GM18511 (cell line): ENCODE results near the gene IL17B.

Experiments used
- ATAC-seq: cut with Tn5 transposase; IDR thresholded peaks from one replicate; pipeline ENCODE4 v1.9.1; 2021; ENCODE audit warnings: mild to moderate bottlenecking, moderate library complexity; ENCODE audit not compliant: unreplicated experiment

The IL17B gene, protein sequence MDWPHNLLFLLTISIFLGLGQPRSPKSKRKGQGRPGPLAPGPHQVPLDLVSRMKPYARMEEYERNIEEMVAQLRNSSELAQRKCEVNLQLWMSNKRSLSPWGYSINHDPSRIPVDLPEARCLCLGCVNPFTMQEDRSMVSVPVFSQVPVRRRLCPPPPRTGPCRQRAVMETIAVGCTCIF

GRCh38 chr5:149379177-149379761, at the start of gene IL17B:
TSS of gene IL17B (minus strand) at chr5:149379292. CDS start at chr5:149379225, 67 bp downstream.
- no peak for ATAC-seq

DNA sequence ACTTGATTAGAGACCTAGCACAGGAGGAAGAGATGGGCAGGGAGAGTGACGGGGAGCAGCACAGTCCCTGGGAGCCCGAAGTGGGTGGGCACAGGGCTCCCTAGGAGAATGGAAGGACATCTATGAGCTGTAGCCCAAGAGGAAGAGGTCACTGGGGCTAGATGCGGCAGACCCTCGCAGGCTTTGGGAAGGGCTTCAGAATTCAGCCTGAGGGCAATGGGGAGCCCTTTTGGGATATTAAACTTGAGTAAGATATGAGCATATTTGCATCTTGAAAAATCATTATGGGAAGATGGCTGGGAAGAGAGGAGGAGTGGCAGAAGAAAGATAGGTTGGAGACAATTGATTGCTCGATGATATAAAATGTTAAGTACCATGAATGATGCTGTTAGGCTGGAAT, 48.9 kb upstream of the IL17B start:
- ATAC-seq = no peak

- ATAC-seq = no peak
These were observed 48.3 kb upstream of the IL17B start for GRCh38 chr5:149427374-149427773.

DNA sequence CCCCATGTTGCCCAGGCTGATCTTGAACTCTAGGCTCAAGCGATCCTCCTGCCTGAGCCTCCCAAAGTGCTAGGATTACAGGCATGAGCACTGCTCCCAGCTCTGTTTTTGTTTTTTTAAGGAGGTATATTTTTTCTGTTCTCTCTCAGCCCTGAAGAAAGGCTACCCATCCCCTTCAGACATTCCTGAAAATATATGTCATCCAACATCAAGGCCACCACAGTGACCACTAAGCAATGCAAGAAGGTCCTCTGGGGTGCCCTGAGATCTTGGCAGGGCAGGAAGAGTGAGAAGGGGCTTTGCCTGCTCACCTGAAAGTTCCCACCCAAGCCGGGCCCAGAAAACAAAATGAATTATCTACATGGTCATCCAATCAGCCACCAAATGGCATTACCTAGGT, 47.8 kb upstream of the IL17B start:
- ATAC-seq = no peak

GRCh38 chr5:149425729-149426128, 46.6 kb upstream of the IL17B start:
- ATAC-seq = no peak

- no peak for ATAC-seq
These were observed 45.6 kb upstream of the IL17B start for GRCh38 chr5:149424371-149425315.

- ATAC-seq = no peak
These were observed 44.7 kb upstream of the IL17B start for GRCh38 chr5:149423794-149424268.

GRCh38 chr5:149423049-149423793, 44.1 kb upstream of the IL17B start:
- ATAC-seq = no peak

GRCh38 chr5:149422366-149423048, 43.4 kb upstream of the IL17B start:
- ATAC-seq = no peak

DNA sequence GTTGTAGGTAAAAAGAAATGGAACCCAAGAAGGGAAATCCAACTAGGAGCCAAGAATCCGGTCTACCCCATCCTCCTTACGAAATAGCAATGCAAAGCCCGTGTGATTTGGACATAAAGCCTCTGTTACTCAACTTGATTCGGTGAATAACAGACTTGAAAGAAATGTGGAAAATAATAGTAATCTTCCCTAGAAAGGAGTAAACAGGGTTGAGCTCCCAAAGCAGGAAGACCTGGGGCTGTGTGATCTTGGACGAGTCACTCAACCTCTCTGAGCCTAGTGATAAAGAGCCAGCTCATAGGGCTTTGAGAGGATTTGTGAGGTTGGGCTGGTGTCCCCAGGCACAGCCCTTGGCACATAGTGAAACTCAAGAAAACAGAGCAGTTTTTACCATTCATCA, 42.7 kb upstream of the IL17B start:
- ATAC-seq = no peak

DNA sequence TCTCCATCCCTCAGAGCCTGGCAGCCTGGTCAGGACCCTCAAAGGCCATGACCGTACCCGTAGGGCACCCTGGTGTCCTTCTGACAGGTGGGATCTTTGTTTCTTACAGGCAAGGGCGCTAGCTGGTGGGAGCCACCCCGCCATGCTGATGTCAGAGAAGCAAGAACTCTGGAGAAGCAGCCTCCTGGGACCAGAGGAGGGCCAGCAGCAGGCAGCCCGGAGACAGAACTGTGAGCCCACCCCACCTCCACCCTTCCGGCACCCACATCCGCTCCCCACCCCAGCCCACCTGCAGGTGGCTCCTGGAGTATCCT, 42.2 kb upstream of the IL17B start:
- no peak for ATAC-seq

DNA sequence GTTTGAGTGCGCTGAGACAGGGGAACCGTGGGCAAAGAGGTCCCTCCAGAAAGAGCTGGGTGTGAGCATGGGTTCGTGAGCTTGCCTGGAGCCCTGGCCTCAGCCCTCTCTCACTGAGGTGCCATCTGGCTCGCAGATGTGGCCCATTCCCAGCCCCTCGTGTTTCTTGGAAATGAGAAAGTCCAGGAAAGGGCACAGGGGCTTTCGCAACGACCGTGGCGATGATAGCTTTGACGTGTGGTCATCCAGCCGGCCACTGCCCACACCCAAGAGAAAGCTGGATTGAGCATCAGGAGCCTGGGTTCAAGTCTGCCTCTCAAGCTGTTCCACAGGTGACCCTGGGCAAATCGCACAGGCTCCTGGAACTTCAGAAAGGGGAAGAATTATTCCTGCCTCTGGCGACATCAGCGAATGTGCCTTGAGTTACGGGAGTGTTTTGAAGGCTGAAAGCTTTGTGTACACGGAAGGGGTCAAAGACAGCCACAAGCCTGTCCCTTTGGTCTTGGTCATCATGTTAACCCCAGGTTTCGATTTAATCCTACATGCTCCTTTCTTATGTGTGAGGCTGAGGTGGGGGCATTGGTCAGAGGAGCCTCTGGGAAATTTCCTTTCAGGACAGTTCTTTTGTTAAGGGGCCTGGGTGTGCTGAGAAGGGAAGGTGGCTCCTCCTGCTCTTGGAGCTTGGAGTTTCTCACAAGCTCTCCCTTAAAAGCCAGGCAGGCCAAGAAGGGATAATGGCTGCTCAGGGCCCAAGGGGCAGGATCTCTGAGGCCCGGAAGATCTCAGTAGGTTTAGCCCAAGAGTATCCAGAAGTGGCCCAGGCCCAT, 41.7 kb upstream of the IL17B start:
- no peak for ATAC-seq

GRCh38 chr5:149419859-149420544, 40.9 kb upstream of the IL17B start:
- ATAC-seq = no peak

DNA sequence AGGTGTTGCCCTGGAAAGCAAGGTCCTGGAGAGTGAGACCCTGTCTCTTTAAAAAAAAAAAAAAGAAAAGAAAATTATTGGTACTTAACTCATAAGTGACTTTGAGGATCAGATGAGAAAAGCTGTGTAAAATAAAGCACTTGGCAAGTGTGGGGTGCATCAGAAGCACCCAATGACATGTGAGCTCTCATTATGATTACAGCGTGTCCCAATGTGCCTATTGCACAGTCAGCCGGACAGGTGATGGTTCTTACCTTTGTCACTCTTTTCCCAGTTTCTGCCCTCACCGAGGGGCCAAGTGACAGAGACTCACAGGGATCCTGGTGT, 40.4 kb upstream of the IL17B start:
- ATAC-seq = no peak

- no peak for ATAC-seq
These were observed 39.9 kb upstream of the IL17B start for GRCh38 chr5:149418910-149419531.

DNA sequence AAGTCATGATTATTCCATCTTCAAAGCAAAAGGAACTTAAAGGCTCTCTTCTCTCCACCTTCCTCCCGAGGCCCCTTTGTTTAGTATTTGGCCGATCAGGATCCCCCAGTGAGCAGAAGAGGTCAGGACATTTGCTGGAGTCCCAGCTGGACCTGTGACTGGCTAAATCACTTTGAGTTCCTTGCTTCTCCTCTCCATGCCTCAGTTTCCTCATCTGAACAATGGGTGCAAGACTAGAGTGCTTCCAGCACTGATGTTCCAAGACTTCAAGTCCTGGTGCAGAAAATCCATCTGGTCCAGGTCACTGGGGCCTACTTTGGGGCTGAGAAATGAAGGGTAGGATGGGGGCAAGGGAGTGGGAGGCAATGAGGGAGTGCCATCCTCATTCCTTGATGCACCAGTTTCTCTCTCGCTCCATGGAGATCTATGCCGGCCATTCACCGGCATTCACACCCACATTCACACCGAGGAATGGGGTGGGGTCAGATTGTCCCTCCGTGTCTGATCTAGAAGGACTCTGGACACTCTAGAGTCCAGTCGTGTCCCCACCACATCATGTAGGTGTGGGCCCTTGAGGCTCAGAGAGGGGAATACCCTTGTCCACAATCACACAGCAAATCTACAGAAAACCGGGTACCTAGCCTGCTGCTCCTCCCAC, 38.7 kb upstream of the IL17B start:
- no peak for ATAC-seq

DNA sequence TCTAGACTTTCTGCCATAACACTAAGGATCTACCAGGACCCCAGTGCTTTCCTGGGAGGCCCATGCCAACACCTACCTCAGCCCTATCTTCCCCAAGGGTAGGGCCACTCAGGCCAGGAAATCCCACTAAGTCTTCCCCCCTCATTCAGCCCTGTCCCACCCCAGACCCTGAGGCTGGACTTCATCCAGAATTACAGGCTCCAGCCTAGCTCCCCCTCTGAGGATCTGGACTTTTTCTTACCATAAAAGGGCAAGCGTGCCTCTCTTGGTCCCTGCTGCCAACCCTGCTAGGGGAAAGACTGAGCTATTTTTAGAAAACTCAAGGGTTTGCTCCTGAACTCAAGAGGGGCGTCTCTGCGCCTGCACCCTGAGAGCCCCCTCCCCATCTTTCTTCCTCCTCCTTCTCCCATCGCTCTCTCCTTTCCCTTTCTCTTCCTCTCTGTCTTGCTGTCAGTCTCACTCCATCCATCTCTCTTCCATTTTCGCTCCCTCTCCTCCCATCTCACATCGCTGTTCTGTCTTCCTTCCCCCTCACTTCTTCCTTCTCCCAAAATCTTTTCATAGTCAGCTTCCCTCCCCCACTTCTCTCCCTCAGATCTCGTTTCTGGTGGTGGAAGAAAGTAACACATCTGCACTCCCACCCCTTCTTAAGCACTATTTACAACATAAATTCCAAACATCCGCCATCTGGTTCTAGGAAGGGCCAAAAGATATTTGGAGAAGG, 38.1 kb upstream of the IL17B start:
- no peak for ATAC-seq
